PC-3 (cell line): ENCODE data around the gene FTO. TPM values are rescaled to one million over a fixed set of nuclear protein-coding genes. Genes with fewer than 3 reads are reported as not detected.

Experiments
- ATAC-seq: fragments of 200-7000 bp; cut with Tn5 transposase; 2 replicates; pipeline ENCODE4 v1.9.1; 2020; ENCODE audit warnings: mild to moderate bottlenecking, moderate library complexity
- BruUV-seq: library from RNA; stranded (reverse); fragments of 400-500 nt; replicated peaks from 2 replicates; lab custom pipeline; 2021; lab: Mats Ljungman, UMichigan
- CTCF ChIA-PET: fragments of 300-600 bp; sonication (Branson Sonifier 250); formaldehyde crosslinking; loops from one replicate; lab custom pipeline; 2022; ENCODE audit warnings: antibody characterized with exemption; lab: Charles Lee
- POLR2A ChIA-PET: fragments of 300-600 bp; sonication (Branson Sonifier 250); formaldehyde crosslinking; loops from one replicate; lab custom pipeline; 2022; ENCODE audit warnings: antibody characterized with exemption; ENCODE audit not compliant: unreplicated experiment; lab: Charles Lee
- DNase-seq: peaks from one replicate; pipeline ENCODE4 v3.0.0-alpha.2; 2015
- H2AFZ ChIP-seq: fragments of 300-600 bp; sonication (generic); 2 replicates; pipeline ENCODE4 v1.6.0; 2016; ENCODE audit warnings: antibody characterized with exemption, low read length
- H3F3A ChIP-seq: fragments of 300-600 bp; sonication (generic); one replicate; pipeline ENCODE4 v1.6.0; 2017; ENCODE audit warnings: antibody characterized with exemption, low read length, control low read depth, mild to moderate bottlenecking; ENCODE audit not compliant: unreplicated experiment
- H3K27ac ChIP-seq: fragments of 300-600 bp; sonication (generic); 2 replicates; pipeline ENCODE4 v1.5.1; 2016; ENCODE audit warnings: mild to moderate bottlenecking, low read length
- H3K27me3 ChIP-seq: fragments of 300-600 bp; sonication (generic); 2 replicates; pipeline ENCODE4 v1.6.1; 2016; ENCODE audit warnings: low read length, mixed read lengths
- H3K36me3 ChIP-seq: fragments of 300-600 bp; sonication (generic); 2 replicates; pipeline ENCODE4 v1.6.1; 2016; ENCODE audit warnings: low read depth, mixed run types, low read length, mixed read lengths
- H3K4me1 ChIP-seq: fragments of 300-600 bp; sonication (generic); 2 replicates; pipeline ENCODE4 v1.5.1; 2016; ENCODE audit warnings: low read length; ENCODE audit not compliant: insufficient read depth
- H3K4me2 ChIP-seq: fragments of 300-600 bp; sonication (generic); 2 replicates; pipeline ENCODE4 v1.6.0; 2016; ENCODE audit warnings: low read length
- H3K4me3 ChIP-seq: fragments of 300-600 bp; sonication (generic); 2 replicates; pipeline ENCODE4 v1.5.1; 2016; ENCODE audit warnings: mild to moderate bottlenecking, low read length, mixed read lengths
- H3K79me2 ChIP-seq: fragments of 300-600 bp; sonication (generic); 2 replicates; pipeline ENCODE4 v1.6.1; 2017; ENCODE audit warnings: low read length, mixed read lengths
- H3K9ac ChIP-seq: fragments of 300-600 bp; sonication (generic); 2 replicates; pipeline ENCODE4 v1.6.0; 2016; ENCODE audit warnings: mild to moderate bottlenecking, low read length
- H3K9me2 ChIP-seq: fragments of 300-600 bp; sonication (generic); replicated peaks from 2 replicates; pipeline ENCODE4 v1.6.1; 2016; ENCODE audit warnings: mixed run types, low read length, mixed read lengths
- H3K9me3 ChIP-seq: fragments of 300-600 bp; sonication (generic); 2 replicates; pipeline ENCODE4 v1.6.1; 2016; ENCODE audit warnings: low read length, mixed read lengths
- H4K20me1 ChIP-seq: fragments of 300-600 bp; sonication (generic); 2 replicates; pipeline ENCODE4 v1.6.1; 2016; ENCODE audit warnings: low read length, mixed read lengths
- CTCF ChIP-seq: fragments of 300-600 bp; sonication (generic); conservative IDR thresholded peaks from 2 replicates; pipeline ENCODE4 v1.5.1; 2017; ENCODE audit warnings: antibody characterized with exemption, low read depth, mild to moderate bottlenecking, low read length
- EZH2 ChIP-seq: fragments of 300-600 bp; sonication (generic); IDR thresholded peaks from one replicate; pipeline ENCODE4 v1.6.1; 2017; ENCODE audit warnings: antibody characterized with exemption, mild to moderate bottlenecking, low read length; ENCODE audit not compliant: unreplicated experiment
- EZH2phosphoT487 ChIP-seq: fragments of 300-600 bp; sonication (generic); IDR thresholded peaks from 2 replicates; pipeline ENCODE4 v1.6.1; 2018; ENCODE audit warnings: mild to moderate bottlenecking, antibody characterized with exemption, low read length, borderline replicate concordance
- intact Hi-C: fragments of 100-400 bp; cut with micrococcal nuclease; formaldehyde crosslinking; loops from 2 replicates; pipeline ENCODE4 v1.9.0; 2023
- total RNA-seq: library from RNA; depleted of rRNA; stranded (reverse); fragments of >200 nt; gene quantifications from 2 replicates; pipeline ENCODE4 v1.2.3, GENCODE V29; 2014

FTO gene
- total RNA-seq, 1 experiment from 2014 or later, result 27.0 TPM

- Histone ChIP-seq H3K79me2 (no peaks in the 10 kb centered on the region), H3K9me2 (no peaks in the 10 kb centered on the region), H3K36me3 (no peaks in the 10 kb centered on the region), H3K4me1 (peaks cover 2% of the 10 kb centered on the region; the same call in 1 of the 2 replicates), H3K4me2 (no peak overlapping the region), H3K9me3 (no peaks in the 10 kb centered on the region), H3K9ac (no peak overlapping the region), H3K4me3 (no peak overlapping the region), H4K20me1 (no peaks in the 10 kb centered on the region), H3K27me3 (no peaks in the 10 kb centered on the region), H3K27ac (no peak overlapping the region), H3F3A (no peaks in the 10 kb centered on the region), H2AFZ (no peak overlapping the region)
- ATAC-seq (no peak), DNase-seq (no peak)
- no TSS peak for BruUV-seq
- intact Hi-C loops, result no loop called here
- TF ChIP-seq EZH2 (no peak), EZH2phosphoT487 (no peak), CTCF (no peak)
- POLR2A ChIA-PET, result no interaction called here
- CTCF ChIA-PET, result no interaction called here
Observed at GRCh38 chr16:54061454-54061853, 357.5 kb downstream of the FTO start.

- no peak for DNase-seq
- intact Hi-C loops, result no loop called here
- Histone ChIP-seq H3K79me2 (no peaks in the 10 kb centered on the region), H3K9ac (no peak overlapping the region), H3K4me2 (no peak overlapping the region), H3K9me2 (no peaks in the 10 kb centered on the region), H4K20me1 (no peaks in the 10 kb centered on the region), H2AFZ (no peak overlapping the region), H3K27me3 (no peaks in the 10 kb centered on the region), H3K9me3 (no peaks in the 10 kb centered on the region), H3F3A (no peaks in the 10 kb centered on the region), H3K27ac (no peak overlapping the region), H3K4me3 (no peak overlapping the region), H3K36me3 (no peaks in the 10 kb centered on the region), H3K4me1 (peaks cover 7% of the 10 kb centered on the region; the same call in 1 of the 2 replicates)
- POLR2A ChIA-PET, result no interaction called here
- ATAC-seq, result no peak
- CTCF ChIA-PET, result no interaction called here
- peak; percentile 30; the same call in 1 of the 2 replicates for TF ChIP-seq CTCF
- no peak for TF ChIP-seq EZH2phosphoT487
- no TSS peak for BruUV-seq
Observed at GRCh38 chr16:54062361-54063278, 358.7 kb downstream of the FTO start.

- no peak for DNase-seq
- Histone ChIP-seq H3K9me3 (no peaks in the 10 kb centered on the region), H3K9ac (no peak overlapping the region), H3K4me2 (no peak overlapping the region), H3K27ac (no peak overlapping the region), H3K4me3 (no peak overlapping the region), H2AFZ (no peak overlapping the region), H3K36me3 (no peaks in the 10 kb centered on the region), H3K79me2 (no peaks in the 10 kb centered on the region), H3F3A (no peaks in the 10 kb centered on the region), H3K4me1 (peaks cover 7% of the 10 kb centered on the region; the same call in 1 of the 2 replicates), H4K20me1 (no peaks in the 10 kb centered on the region), H3K9me2 (no peaks in the 10 kb centered on the region), H3K27me3 (no peaks in the 10 kb centered on the region)
- ChIA-PET CTCF (no interaction called here), POLR2A (no interaction called here)
- intact Hi-C loops, result no loop called here
- no peak for TF ChIP-seq CTCF
- no peak for TF ChIP-seq EZH2
- no peak for TF ChIP-seq EZH2phosphoT487
- no peak for ATAC-seq
- BruUV-seq, result no TSS peak
Observed at GRCh38 chr16:54063279-54063773, 359.4 kb downstream of the FTO start.
